Tibial nerve (tissue), 3 donors: Measurements from ENCODE around the gene DNLZ.

Experiments
- POLR2A ChIP-seq, 2 donors: fragments of 450-650 bp; IDR thresholded peaks; one replicate each; pipeline ENCODE4 v1.6.1; 2017; ENCODE audit warnings: antibody characterized with exemption in 2 of 2, mild to moderate bottlenecking in 2 of 2, moderate library complexity in 2 of 2
- TF ChIP-seq, protein P1 (sequence below), 5 experiments: fragments of 200-600 bp in 3 of 5; fragments of 450-650 bp in 2 of 5; sonication (generic) in 3 of 5; IDR thresholded peaks; one replicate each; pipeline ENCODE4 v1.5.1; 2016 to 2019; ENCODE audit warnings: antibody characterized with exemption in 5 of 5, mild to moderate bottlenecking in 3 of 5, moderate library complexity in 2 of 5

DNA sequence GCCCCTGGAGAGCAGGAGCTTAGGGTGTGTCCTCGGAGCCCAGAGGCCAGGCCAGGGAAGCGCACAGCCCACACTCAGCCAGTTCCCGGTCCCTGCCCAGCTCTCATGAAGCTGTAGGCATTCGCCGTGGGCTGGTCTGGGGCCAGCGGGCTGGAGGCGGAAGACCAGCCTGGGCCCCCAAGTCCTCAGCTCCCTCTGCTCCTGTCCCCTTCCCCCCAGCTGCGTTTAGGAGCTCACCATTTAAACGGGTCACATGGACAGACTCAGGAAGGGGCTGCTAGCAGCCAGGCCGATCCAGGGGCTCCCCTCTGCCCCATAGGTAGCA is 17.4 kb downstream of the DNLZ start:
- TF ChIP-seq, protein P1, sequence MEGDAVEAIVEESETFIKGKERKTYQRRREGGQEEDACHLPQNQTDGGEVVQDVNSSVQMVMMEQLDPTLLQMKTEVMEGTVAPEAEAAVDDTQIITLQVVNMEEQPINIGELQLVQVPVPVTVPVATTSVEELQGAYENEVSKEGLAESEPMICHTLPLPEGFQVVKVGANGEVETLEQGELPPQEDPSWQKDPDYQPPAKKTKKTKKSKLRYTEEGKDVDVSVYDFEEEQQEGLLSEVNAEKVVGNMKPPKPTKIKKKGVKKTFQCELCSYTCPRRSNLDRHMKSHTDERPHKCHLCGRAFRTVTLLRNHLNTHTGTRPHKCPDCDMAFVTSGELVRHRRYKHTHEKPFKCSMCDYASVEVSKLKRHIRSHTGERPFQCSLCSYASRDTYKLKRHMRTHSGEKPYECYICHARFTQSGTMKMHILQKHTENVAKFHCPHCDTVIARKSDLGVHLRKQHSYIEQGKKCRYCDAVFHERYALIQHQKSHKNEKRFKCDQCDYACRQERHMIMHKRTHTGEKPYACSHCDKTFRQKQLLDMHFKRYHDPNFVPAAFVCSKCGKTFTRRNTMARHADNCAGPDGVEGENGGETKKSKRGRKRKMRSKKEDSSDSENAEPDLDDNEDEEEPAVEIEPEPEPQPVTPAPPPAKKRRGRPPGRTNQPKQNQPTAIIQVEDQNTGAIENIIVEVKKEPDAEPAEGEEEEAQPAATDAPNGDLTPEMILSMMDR (IDR thresholded peaks at IDR 0.05), result no peak
- no peak for TF ChIP-seq POLR2A (IDR thresholded peaks at IDR 0.05)
